H9 (cell line): Measurements from ENCODE around the gene NAA10. TPM values are rescaled to one million over a fixed set of nuclear protein-coding genes. Genes with fewer than 3 reads are reported as not detected.

Source experiments
- DNase-seq: peaks from one replicate; pipeline ENCODE4 v3.0.0-alpha.2; 2017
- H2AFZ ChIP-seq: one replicate; pipeline ENCODE4 v1.6.1; 2013; ENCODE audit warnings: mild to moderate bottlenecking, low read length, control low read depth, moderate library complexity
- H2AK5ac ChIP-seq: 2 replicates; pipeline ENCODE4 v1.6.1; 2013; ENCODE audit warnings: low read length, control low read depth, mixed read lengths; ENCODE audit not compliant: insufficient read length
- H2BK120ac ChIP-seq: one replicate; pipeline ENCODE4 v1.6.1; 2013; ENCODE audit warnings: low read depth, mild to moderate bottlenecking, low read length, control low read depth, inconsistent platforms; ENCODE audit not compliant: poor library complexity, severe bottlenecking
- H2BK12ac ChIP-seq: 2 replicates; pipeline ENCODE4 v1.6.1; 2013; ENCODE audit warnings: low read length, control low read depth, mixed read lengths, low read depth; ENCODE audit not compliant: insufficient read length
- H2BK15ac ChIP-seq: 2 replicates; pipeline ENCODE4 v1.6.1; 2013; ENCODE audit warnings: low read depth, low read length, control low read depth
- H2BK20ac ChIP-seq: one replicate; pipeline ENCODE4 v1.6.1; 2013; ENCODE audit warnings: low read depth, mild to moderate bottlenecking, low read length, control low read depth, inconsistent platforms; ENCODE audit not compliant: poor library complexity, severe bottlenecking
- H2BK5ac ChIP-seq: 2 replicates; pipeline ENCODE4 v1.6.1; 2013; ENCODE audit warnings: low read length, control low read depth, mixed read lengths; ENCODE audit not compliant: insufficient read length
- H3K14ac ChIP-seq: 2 replicates; pipeline ENCODE4 v1.6.1; 2013; ENCODE audit warnings: low read length, control low read depth; ENCODE audit not compliant: insufficient read depth
- H3K18ac ChIP-seq: 2 replicates; pipeline ENCODE4 v1.6.1; 2013; ENCODE audit warnings: low read depth, mild to moderate bottlenecking, mixed read lengths, low read length, control low read depth; ENCODE audit not compliant: insufficient read length
- H3K23ac ChIP-seq: 2 replicates; pipeline ENCODE4 v1.6.1; 2013; ENCODE audit warnings: low read length, control low read depth, mixed read lengths, low read depth; ENCODE audit not compliant: insufficient read length
- H3K23me2 ChIP-seq: 2 replicates; pipeline ENCODE4 v1.6.1; 2013; ENCODE audit warnings: low read depth, mild to moderate bottlenecking, mixed read lengths, low read length, control low read depth; ENCODE audit not compliant: insufficient read length, poor library complexity, severe bottlenecking
- H3K27ac ChIP-seq: 2 replicates; pipeline ENCODE4 v1.5.1; 2013; ENCODE audit warnings: low read length, control low read depth, mixed read lengths, low read depth; ENCODE audit not compliant: insufficient read length
- H3K27me3 ChIP-seq: 2 replicates; pipeline ENCODE4 v1.6.1; 2013; ENCODE audit warnings: low read length, control low read depth, inconsistent platforms; ENCODE audit not compliant: insufficient read depth
- H3K4ac ChIP-seq: 2 replicates; pipeline ENCODE4 v1.6.1; 2013; ENCODE audit warnings: low read depth, mild to moderate bottlenecking, control low read depth, inconsistent platforms, low read length, moderate library complexity
- H3K4me1 ChIP-seq: 2 replicates; pipeline ENCODE4 v1.6.1; 2013; ENCODE audit warnings: low read length, control low read depth, inconsistent platforms; ENCODE audit not compliant: insufficient read depth
- H3K4me2 ChIP-seq: 2 replicates; pipeline ENCODE4 v1.6.1; 2013; ENCODE audit warnings: low read length, control low read depth, mixed read lengths; ENCODE audit not compliant: insufficient read length, insufficient read depth
- H3K56ac ChIP-seq: 2 replicates; pipeline ENCODE4 v1.6.1; 2013; ENCODE audit warnings: low read depth, mild to moderate bottlenecking, mixed read lengths, low read length, control low read depth; ENCODE audit not compliant: insufficient read length
- H3K79me1 ChIP-seq: 2 replicates; pipeline ENCODE4 v1.6.1; 2013; ENCODE audit warnings: low read depth, mild to moderate bottlenecking, moderate library complexity, low read length, control low read depth, inconsistent platforms; ENCODE audit not compliant: insufficient read depth, poor library complexity, severe bottlenecking
- H3K79me2 ChIP-seq: 2 replicates; pipeline ENCODE4 v1.6.1; 2013; ENCODE audit warnings: low read length, control low read depth, inconsistent platforms; ENCODE audit not compliant: insufficient read depth
- H3K9ac ChIP-seq: 2 replicates; pipeline ENCODE4 v1.6.1; 2013; ENCODE audit warnings: low read length, control low read depth, mixed read lengths; ENCODE audit not compliant: insufficient read length; ENCODE audit errors: extremely low read depth
- H3K9me3 ChIP-seq: one replicate; pipeline ENCODE4 v1.6.1; 2013; ENCODE audit warnings: low read depth, low read length, inconsistent platforms; ENCODE audit not compliant: control insufficient read depth
- H3T11ph ChIP-seq: one replicate; pipeline ENCODE4 v1.6.1; 2013; ENCODE audit warnings: mild to moderate bottlenecking, low read length, control low read depth, inconsistent platforms
- H4K20me1 ChIP-seq: one replicate; pipeline ENCODE4 v1.6.1; 2013; ENCODE audit not compliant: control insufficient read depth, insufficient read length, insufficient read depth
- H4K5ac ChIP-seq: 2 replicates; pipeline ENCODE4 v1.6.1; 2013; ENCODE audit warnings: low read depth, mild to moderate bottlenecking, mixed read lengths, low read length, control low read depth; ENCODE audit not compliant: insufficient read length
- H4K8ac ChIP-seq: replicated peaks from 2 replicates; pipeline ENCODE4 v1.6.1; 2013; ENCODE audit warnings: low read length, control low read depth, mixed read lengths, low read depth; ENCODE audit not compliant: insufficient read length
- H4K91ac ChIP-seq: 2 replicates; pipeline ENCODE4 v1.6.1; 2013; ENCODE audit warnings: low read depth, mild to moderate bottlenecking, moderate library complexity, mixed read lengths, low read length, control low read depth; ENCODE audit not compliant: insufficient read length
- H3K27ac Mint-ChIP-seq, 3 experiments: 2 replicates in 2 of 3; 3 replicates in 1 of 3; pipeline ENCODE4 v1.8.0; 2020 to 2021; ENCODE audit warnings: mixed read lengths in 3 of 3, mild to moderate bottlenecking in 1 of 3, moderate library complexity in 1 of 3
- H3K27me3 Mint-ChIP-seq: 2 replicates; pipeline ENCODE4 v1.8.0; 2021; ENCODE audit warnings: low read depth, mild to moderate bottlenecking, moderate library complexity, mixed read lengths
- H3K36me3 Mint-ChIP-seq, 3 experiments: 2 replicates in 2 of 3; 3 replicates in 1 of 3; pipeline ENCODE4 v1.8.0; 2020 to 2021; ENCODE audit warnings: low read depth in 3 of 3, mixed read lengths in 3 of 3; ENCODE audit not compliant: insufficient read depth in 1 of 3
- H3K4me1 Mint-ChIP-seq, 2 experiments: 2 replicates each; pipeline ENCODE4 v1.8.0; 2020; ENCODE audit warnings: mixed read lengths in 2 of 2
- H3K4me3 Mint-ChIP-seq, 2 experiments: 2 replicates in 1 of 2; 3 replicates in 1 of 2; pipeline ENCODE4 v1.8.0; 2020 to 2021; ENCODE audit warnings: mild to moderate bottlenecking in 2 of 2, mixed read lengths in 2 of 2, moderate library complexity in 1 of 2
- H3K9me3 Mint-ChIP-seq, 2 experiments: 2 replicates in 1 of 2; 3 replicates in 1 of 2; pipeline ENCODE4 v1.8.0; 2020; ENCODE audit warnings: mild to moderate bottlenecking in 2 of 2, mixed read lengths in 2 of 2, moderate library complexity in 1 of 2
- CTCF ChIP-seq: fragments of 200-600 bp; sonication (generic); conservative IDR thresholded peaks from 3 replicates; pipeline ENCODE4 v1.8.0; 2021; ENCODE audit warnings: antibody characterized with exemption, mild to moderate bottlenecking
- WGBS: extraction: QIAGEN DNeasy Blood & Tissue Kit; methylation state at CpG from one replicate; pipeline ENCODE4 v1.1.7; 2013; ENCODE audit warnings: missing lambda C conversion rate, low lambda C conversion rate, mixed read lengths; ENCODE audit not compliant: insufficient read length; ENCODE audit errors: extremely low coverage; 5-methylcytosine and 5-hydroxymethylcytosine counted together
- total RNA-seq: library from RNA; stranded (reverse); gene quantifications from 2 replicates; pipeline ENCODE4 v1.2.1, GENCODE V29; 2021

Gene NAA10
- total RNA-seq, 1 experiment from 2014 or later = 101 TPM

- Histone ChIP-seq H2BK12ac (no peak overlapping the region), H4K8ac (no peak overlapping the region)
- WGBS = no CpG with 5 or more reads among the region's 14 CpGs
Measured at GRCh38 chrX:153966841-153967535, 32.2 kb upstream of the NAA10 start.

More at GRCh38 chrX:153966841-153967535, 32.2 kb upstream of the NAA10 start:
- Histone ChIP-seq H3K14ac (no peak overlapping the region; the same call in 1 of the 2 replicates), H4K20me1 (no peaks in the 10 kb centered on the region), H3K4ac (no peak overlapping the region), H3K56ac (no peak overlapping the region), H4K91ac (no peak overlapping the region), H3K27me3 (no peaks in the 10 kb centered on the region), H2AFZ (no peak overlapping the region), H4K5ac (no peak overlapping the region), H3K79me2 (peaks cover 50% of the 10 kb centered on the region; the same call in 1 of the 2 replicates), H3K9me3 (no peaks in the 10 kb centered on the region), H2BK5ac (no peak overlapping the region), H2AK5ac (no peak overlapping the region), H2BK120ac (no peak overlapping the region), H3K23me2 (peaks cover 13% of the 10 kb centered on the region), H3K23ac (no peak overlapping the region), H3K79me1 (peaks cover 5% of the 10 kb centered on the region), H3K9ac (no peak overlapping the region), H3K27ac (no peak overlapping the region), H3K18ac (no peak overlapping the region), H3K4me2 (no peak overlapping the region), H3K4me1 (peaks cover 4% of the 10 kb centered on the region; the same call in 1 of the 2 replicates), H3T11ph (no peak overlapping the region), H2BK15ac (no peak overlapping the region), H2BK20ac (no peak overlapping the region)
- peaks cover 28 to 55% (median 36%) of the 10 kb centered on the region in 3 experiments for H3K36me3 Mint-ChIP-seq
- H3K4me3 Mint-ChIP-seq = peak overlapping the region; percentile 100; a peak in 4 of 5 replicates
- peaks cover 29 to 38% of the 10 kb centered on the region in 2 experiments for H3K4me1 Mint-ChIP-seq
- DNase-seq = no peak
- peaks cover 0 to 5% of the 10 kb centered on the region in 2 experiments; a peak in 2 of 5 replicates for H3K9me3 Mint-ChIP-seq
- no peak for TF ChIP-seq CTCF
- H3K27me3 Mint-ChIP-seq = peaks cover 1% of the 10 kb centered on the region; the same call in 1 of the 2 replicates
- peak overlapping the region; percentile 18 to 90 (median 38); a peak in 5 of 7 replicates for H3K27ac Mint-ChIP-seq
